ENCODE data around the gene TM9SF1.

The TM9SF1 gene

GRCh38 chr14:24164518-24164991 lies 30.7 kb downstream of the TM9SF1 start:
- Mint-ChIP-seq H3K4me1 (ENCODE audit: low read depth) (peaks cover 51% of the 10 kb centered on the region), H3K27me3 (ENCODE audit: low read depth) (no peaks in the 10 kb centered on the region), H3K36me3 (ENCODE audit: low read depth) (peaks cover 78% of the 10 kb centered on the region), H3K4me3 (peak overlapping the region; percentile 64), H3K9me3 (no peaks in the 10 kb centered on the region), H3K27ac (peak overlapping the region; percentile 78)

DNA sequence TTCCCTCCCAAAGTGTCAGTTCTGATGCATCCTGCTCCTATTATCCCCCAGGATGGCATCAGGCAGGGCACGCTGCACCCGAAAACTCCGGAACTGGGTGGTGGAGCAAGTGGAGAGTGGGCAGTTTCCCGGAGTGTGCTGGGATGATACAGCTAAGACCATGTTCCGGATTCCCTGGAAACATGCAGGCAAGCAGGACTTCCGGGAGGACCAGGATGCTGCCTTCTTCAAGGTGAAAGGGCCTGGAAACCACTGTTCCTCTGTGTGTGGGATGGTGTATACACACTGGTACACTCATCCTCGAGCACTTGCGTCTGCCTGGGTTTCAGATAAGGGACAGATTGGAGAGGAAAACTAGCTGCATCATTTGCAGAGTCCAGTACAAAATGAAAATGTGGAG lies 33.1 kb downstream of the TM9SF1 start:
- Mint-ChIP-seq H3K4me3 (peak overlapping the region; percentile 97), H3K36me3 (ENCODE audit: low read depth) (peaks cover 82% of the 10 kb centered on the region), H3K27me3 (ENCODE audit: low read depth) (no peaks in the 10 kb centered on the region), H3K4me1 (ENCODE audit: low read depth) (peaks cover 41% of the 10 kb centered on the region), H3K27ac (peak overlapping the region; percentile 99), H3K9me3 (no peaks in the 10 kb centered on the region)

- Mint-ChIP-seq H3K27ac (peak within 1 kb of the TSS; percentile 99), H3K4me1 (ENCODE audit: low read depth) (peaks cover 42% of the 10 kb centered on the region), H3K36me3 (ENCODE audit: low read depth) (peaks cover 80% of the 10 kb centered on the region), H3K4me3 (peak within 1 kb of the TSS; percentile 97), H3K27me3 (ENCODE audit: low read depth) (no peaks in the 10 kb centered on the region), H3K9me3 (no peaks in the 10 kb centered on the region)
Observed at GRCh38 chr14:24160850-24161804, 34.1 kb downstream of the TM9SF1 start, which contains the start of gene IRF9. TSS of gene IRF9 (plus strand) at chr14:24161265. CDS start at chr14:24162145, 880 bp downstream.

DNA sequence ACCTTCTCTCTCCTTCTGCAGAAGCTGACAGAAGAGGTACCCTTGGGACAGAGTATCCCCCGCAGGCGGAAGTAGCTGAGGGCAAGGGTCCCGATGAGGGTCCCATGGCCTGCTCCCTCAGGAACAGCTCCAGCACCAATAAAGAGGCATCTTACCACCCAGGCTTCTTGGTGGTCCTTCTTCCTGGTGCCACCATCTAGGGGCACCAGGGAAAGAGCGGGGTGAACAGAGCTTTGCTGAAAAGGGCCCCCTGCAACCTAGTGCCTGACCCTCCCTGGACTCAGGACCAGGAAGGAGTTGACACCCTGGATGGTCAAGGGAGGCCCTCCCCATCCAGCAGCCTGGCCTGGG lies 34.8 kb downstream of the TM9SF1 start:
- Mint-ChIP-seq H3K36me3 (ENCODE audit: low read depth) (peaks cover 80% of the 10 kb centered on the region), H3K9me3 (no peaks in the 10 kb centered on the region), H3K27me3 (ENCODE audit: low read depth) (no peaks in the 10 kb centered on the region), H3K27ac (peak overlapping the region; percentile 99), H3K4me1 (ENCODE audit: low read depth) (peaks cover 39% of the 10 kb centered on the region), H3K4me3 (peak overlapping the region; percentile 97)

- Mint-ChIP-seq H3K27me3 (ENCODE audit: low read depth) (no peaks in the 10 kb centered on the region), H3K27ac (peak overlapping the region; percentile 99), H3K4me3 (no peak overlapping the region), H3K36me3 (ENCODE audit: low read depth) (peaks cover 80% of the 10 kb centered on the region), H3K9me3 (no peaks in the 10 kb centered on the region), H3K4me1 (ENCODE audit: low read depth) (peaks cover 38% of the 10 kb centered on the region)
Observed at GRCh38 chr14:24159777-24160498, 35.3 kb downstream of the TM9SF1 start.

DNA sequence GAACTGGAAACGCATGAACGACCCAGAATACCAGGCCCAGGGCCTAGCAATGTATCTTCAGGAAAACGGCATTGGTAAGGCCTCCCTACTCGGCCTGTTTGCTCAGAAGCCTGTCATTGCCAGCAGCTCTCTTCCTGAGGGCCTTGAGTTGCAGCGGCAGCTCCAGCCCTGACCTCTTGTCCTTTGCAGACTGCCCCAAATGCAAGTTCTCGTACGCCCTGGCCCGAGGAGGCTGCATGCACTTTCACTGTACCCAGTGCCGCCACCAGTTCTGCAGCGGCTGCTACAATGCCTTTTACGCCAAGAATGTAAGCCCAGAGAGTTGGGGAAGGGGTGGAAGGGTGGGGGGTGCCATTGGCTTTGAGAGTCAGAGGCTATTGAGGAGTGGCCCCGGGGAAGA lies 37.9 kb downstream of the TM9SF1 start:
- Mint-ChIP-seq H3K36me3 (ENCODE audit: low read depth) (peaks cover 64% of the 10 kb centered on the region), H3K4me3 (no peak overlapping the region), H3K9me3 (no peaks in the 10 kb centered on the region), H3K27me3 (ENCODE audit: low read depth) (no peaks in the 10 kb centered on the region), H3K27ac (no peak overlapping the region), H3K4me1 (ENCODE audit: low read depth) (peaks cover 25% of the 10 kb centered on the region)

DNA sequence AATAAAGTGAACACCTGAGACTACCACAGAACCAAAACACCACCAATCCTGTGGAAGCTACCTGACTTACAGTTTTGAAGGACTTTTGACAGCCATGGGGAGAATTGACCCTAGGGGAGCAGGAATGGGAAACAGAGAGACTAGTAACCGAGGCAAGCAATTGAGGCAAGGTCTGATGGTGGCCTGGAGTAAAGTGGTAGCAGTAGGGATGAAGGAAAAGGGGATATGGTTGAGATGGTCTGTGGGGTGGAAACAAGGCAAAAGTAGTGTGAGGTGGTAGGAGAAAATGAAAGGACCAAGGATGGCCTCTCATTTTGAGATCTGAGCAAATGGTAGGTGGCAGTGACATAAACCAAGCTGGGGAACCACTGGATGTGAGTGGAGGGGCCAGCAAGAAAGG lies 38.4 kb downstream of the TM9SF1 start:
- Mint-ChIP-seq H3K4me1 (ENCODE audit: low read depth) (peaks cover 20% of the 10 kb centered on the region), H3K9me3 (no peaks in the 10 kb centered on the region), H3K27me3 (ENCODE audit: low read depth) (no peaks in the 10 kb centered on the region), H3K36me3 (ENCODE audit: low read depth) (peaks cover 62% of the 10 kb centered on the region), H3K4me3 (no peak overlapping the region), H3K27ac (peak overlapping the region; percentile 34)

DNA sequence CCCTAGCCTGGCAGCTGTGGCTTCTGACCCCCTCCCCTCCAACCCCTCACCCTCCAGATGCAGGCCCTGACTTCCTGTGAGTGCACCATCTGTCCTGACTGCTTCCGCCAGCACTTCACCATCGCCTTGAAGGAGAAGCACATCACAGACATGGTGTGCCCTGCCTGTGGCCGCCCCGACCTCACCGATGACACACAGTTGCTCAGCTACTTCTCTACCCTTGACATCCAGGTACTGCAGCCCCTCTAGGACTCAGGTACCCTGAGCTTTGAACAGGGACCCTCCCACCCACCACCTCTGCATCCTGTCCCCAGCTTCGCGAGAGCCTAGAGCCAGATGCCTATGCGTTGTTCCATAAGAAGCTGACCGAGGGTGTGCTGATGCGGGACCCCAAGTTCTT lies 40.1 kb downstream of the TM9SF1 start:
- no peak overlapping the region for H3K27ac Mint-ChIP-seq
- peaks cover 59% of the 10 kb centered on the region for H3K36me3 Mint-ChIP-seq (ENCODE audit: low read depth)

DNA sequence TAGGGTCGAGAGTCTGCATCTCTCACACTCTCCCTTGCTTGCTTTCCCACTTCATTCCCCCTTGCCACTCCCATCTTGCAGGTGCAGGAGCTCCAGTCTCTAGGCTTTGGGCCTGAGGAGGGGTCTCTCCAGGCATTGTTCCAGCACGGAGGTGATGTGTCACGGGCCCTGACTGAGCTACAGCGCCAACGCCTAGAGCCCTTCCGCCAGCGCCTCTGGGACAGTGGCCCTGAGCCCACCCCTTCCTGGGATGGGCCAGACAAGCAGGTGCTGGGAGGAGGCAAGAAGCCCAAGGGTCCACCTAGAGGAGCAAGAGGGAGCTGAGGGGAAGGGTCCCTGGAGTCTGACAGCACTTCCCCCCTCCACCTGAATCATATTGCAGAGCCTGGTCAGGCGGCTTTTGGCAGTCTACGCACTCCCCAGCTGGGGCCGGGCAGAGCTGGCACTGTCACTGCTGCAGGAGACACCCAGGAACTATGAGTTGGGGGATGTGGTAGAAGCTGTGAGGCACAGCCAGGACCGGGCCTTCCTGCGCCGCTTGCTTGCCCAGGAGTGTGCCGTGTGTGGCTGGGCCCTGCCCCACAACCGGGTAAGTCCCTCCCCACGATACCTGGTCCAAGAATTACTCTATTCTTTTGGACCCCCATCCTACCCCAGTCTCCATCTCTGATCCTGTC lies 43.7 kb downstream of the TM9SF1 start:
- H3K27me3 Mint-ChIP-seq (ENCODE audit: low read depth) = no peaks in the 10 kb centered on the region
- no peaks in the 10 kb centered on the region for H3K9me3 Mint-ChIP-seq
- no peak overlapping the region for H3K27ac Mint-ChIP-seq
- peaks cover 24% of the 10 kb centered on the region for H3K4me1 Mint-ChIP-seq (ENCODE audit: low read depth)
- peaks cover 54% of the 10 kb centered on the region for H3K36me3 Mint-ChIP-seq (ENCODE audit: low read depth)
- no peak overlapping the region for H3K4me3 Mint-ChIP-seq

More for the DNA sequence above, 40.1 kb downstream of the TM9SF1 start:
- Mint-ChIP-seq H3K27me3 (ENCODE audit: low read depth) (no peaks in the 10 kb centered on the region), H3K9me3 (no peaks in the 10 kb centered on the region), H3K4me3 (no peak overlapping the region), H3K4me1 (ENCODE audit: low read depth) (peaks cover 18% of the 10 kb centered on the region)

GRCh38 chr14:24150993-24151392 lies 44.2 kb downstream of the TM9SF1 start:
- no peaks in the 10 kb centered on the region for H3K9me3 Mint-ChIP-seq
- no peaks in the 10 kb centered on the region for H3K27me3 Mint-ChIP-seq (ENCODE audit: low read depth)
- no peak overlapping the region for H3K27ac Mint-ChIP-seq
- peaks cover 24% of the 10 kb centered on the region for H3K4me1 Mint-ChIP-seq (ENCODE audit: low read depth)
- no peak overlapping the region for H3K4me3 Mint-ChIP-seq
- H3K36me3 Mint-ChIP-seq (ENCODE audit: low read depth) = peaks cover 56% of the 10 kb centered on the region

DNA sequence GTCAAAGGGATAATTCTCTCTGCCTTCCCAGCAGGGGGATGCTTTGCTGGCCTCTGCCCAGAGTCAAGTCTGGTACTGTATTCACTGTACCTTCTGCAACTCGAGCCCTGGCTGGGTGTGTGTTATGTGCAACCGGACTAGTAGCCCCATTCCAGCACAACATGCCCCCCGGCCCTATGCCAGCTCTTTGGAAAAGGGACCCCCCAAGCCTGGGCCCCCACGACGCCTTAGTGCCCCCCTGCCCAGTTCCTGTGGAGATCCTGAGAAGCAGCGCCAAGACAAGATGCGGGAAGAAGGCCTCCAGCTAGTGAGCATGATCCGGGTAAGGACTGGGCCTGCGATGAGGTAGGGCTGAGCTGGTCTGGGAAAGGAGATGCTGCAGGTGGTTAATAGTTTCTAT lies 44.7 kb downstream of the TM9SF1 start:
- H3K4me1 Mint-ChIP-seq (ENCODE audit: low read depth) = peaks cover 27% of the 10 kb centered on the region
- H3K9me3 Mint-ChIP-seq = no peaks in the 10 kb centered on the region
- H3K4me3 Mint-ChIP-seq = no peak overlapping the region
- no peaks in the 10 kb centered on the region for H3K27me3 Mint-ChIP-seq (ENCODE audit: low read depth)
- H3K36me3 Mint-ChIP-seq (ENCODE audit: low read depth) = peaks cover 56% of the 10 kb centered on the region
- H3K27ac Mint-ChIP-seq = no peak overlapping the region

DNA sequence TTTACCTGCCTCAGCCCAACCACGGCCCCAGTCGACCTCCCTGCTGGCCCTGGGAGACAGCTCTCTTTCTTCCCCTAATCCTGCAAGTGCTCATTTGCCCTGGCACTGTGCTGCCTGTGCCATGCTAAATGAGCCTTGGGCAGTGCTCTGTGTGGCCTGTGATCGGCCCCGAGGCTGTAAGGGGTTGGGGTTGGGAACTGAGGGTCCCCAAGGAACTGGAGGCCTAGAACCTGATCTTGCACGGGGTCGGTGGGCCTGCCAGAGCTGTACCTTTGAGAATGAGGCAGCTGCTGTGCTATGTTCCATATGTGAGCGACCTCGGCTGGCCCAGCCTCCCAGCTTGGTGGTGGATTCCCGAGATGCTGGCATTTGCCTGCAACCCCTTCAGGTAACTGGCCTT lies 45.2 kb downstream of the TM9SF1 start:
- Mint-ChIP-seq H3K36me3 (ENCODE audit: low read depth) (peaks cover 55% of the 10 kb centered on the region), H3K4me1 (ENCODE audit: low read depth) (peaks cover 32% of the 10 kb centered on the region), H3K27me3 (ENCODE audit: low read depth) (no peaks in the 10 kb centered on the region), H3K27ac (no peak overlapping the region), H3K9me3 (no peaks in the 10 kb centered on the region), H3K4me3 (no peak overlapping the region)

DNA sequence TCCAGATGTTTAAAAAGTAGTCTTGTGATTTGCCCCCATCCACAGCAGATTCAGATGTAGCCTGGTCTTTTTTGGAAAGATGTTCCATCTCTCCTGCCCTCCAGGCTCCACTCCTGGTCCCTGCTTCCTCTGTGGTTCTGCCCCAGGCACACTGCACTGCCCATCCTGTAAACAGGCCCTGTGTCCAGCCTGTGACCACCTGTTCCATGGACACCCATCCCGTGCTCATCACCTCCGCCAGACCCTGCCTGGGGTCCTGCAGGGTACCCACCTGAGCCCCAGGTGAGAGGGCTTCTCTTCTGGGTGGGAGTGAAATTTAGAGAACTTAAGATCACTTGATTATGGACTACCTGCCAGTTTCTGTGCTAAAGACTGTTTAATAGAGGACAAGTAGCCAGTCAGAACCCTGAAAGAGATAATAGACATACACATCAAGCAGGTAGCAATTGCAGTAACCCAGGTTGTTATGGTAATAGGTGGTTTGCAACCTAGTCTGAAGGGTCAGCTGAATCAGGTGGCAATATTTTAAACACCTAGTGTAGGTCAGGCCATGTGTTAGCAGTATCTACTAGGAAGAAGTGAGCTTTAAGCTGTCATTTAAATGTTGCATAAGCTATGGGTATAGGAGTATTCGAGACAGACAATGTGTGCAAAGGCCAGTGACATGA lies 45.8 kb downstream of the TM9SF1 start:
- no peaks in the 10 kb centered on the region for H3K27me3 Mint-ChIP-seq (ENCODE audit: low read depth)

More for the DNA sequence above, 45.8 kb downstream of the TM9SF1 start:
- Mint-ChIP-seq H3K9me3 (no peaks in the 10 kb centered on the region), H3K36me3 (ENCODE audit: low read depth) (peaks cover 52% of the 10 kb centered on the region), H3K27ac (no peak overlapping the region), H3K4me3 (peak overlapping the region; percentile 99), H3K4me1 (ENCODE audit: low read depth) (peaks cover 33% of the 10 kb centered on the region)
